ENCODE measurements around the gene KRTAP5-6. TPM values are rescaled to one million over a fixed set of nuclear protein-coding genes. Genes with fewer than 3 reads are reported as not detected.

KRTAP5-6 gene
- total and polyA plus RNA-seq, 8 donors: not detected

GRCh38 chr11:1742869-1743584 lies 46.0 kb downstream of the KRTAP5-6 start:
- Histone ChIP-seq H3K27me3 (peaks cover 0 to 49% (median 7%) of the 10 kb centered on the region in 3 donors), H3K27ac (no peak overlapping the region), H3K4me3 (no peak overlapping the region), H3K4me1 (peaks cover 0 to 5% (median under 1%) of the 10 kb centered on the region in 4 donors), H3K36me3 (no peaks in the 10 kb centered on the region), H3K9me3 (peaks cover 0 to under 1% (median 0%) of the 10 kb centered on the region in 4 donors)
- no peak for TF ChIP-seq CTCF (IDR thresholded peaks at IDR 0.05)
- TF ChIP-seq POLR2A (IDR thresholded peaks at IDR 0.05): no peak
- no peak for TF ChIP-seq EP300 (IDR thresholded peaks at IDR 0.05)
- TF ChIP-seq POLR2AphosphoS5 (IDR thresholded peaks at IDR 0.05): no peak
- intact Hi-C loops (cut with DNase I; ENCODE audit: low total_unique reads): no loop called here
- 75 to 92% (median 89%) methylated on average over 3 of the region's 3 CpGs for WGBS, 5 donors
- DNase-seq: no peak

- TF ChIP-seq CTCF (IDR thresholded peaks at IDR 0.05) (no peak), POLR2AphosphoS5 (IDR thresholded peaks at IDR 0.05) (no peak), POLR2A (IDR thresholded peaks at IDR 0.05) (no peak), EP300 (IDR thresholded peaks at IDR 0.05) (no peak)
- no peak for DNase-seq
- H3K4me1 ChIP-seq: peaks cover 3 to 11% (median 6%) of the 10 kb centered on the region in 4 donors
- 75 to 92% (median 84%) methylated on average over 10 of the region's 10 CpGs for WGBS, 5 donors
- H3K36me3 ChIP-seq: no peaks in the 10 kb centered on the region
- H3K27me3 ChIP-seq: peaks cover 4 to 49% (median 14%) of the 10 kb centered on the region in 3 donors
- H3K27ac ChIP-seq: no peak overlapping the region
- H3K9me3 ChIP-seq: no peaks in the 10 kb centered on the region
- intact Hi-C loops (cut with DNase I; ENCODE audit: low total_unique reads): no loop called here
- no peak overlapping the region for H3K4me3 ChIP-seq
Measured at GRCh38 chr11:1743585-1744136, 46.7 kb downstream of the KRTAP5-6 start.

GRCh38 chr11:1744137-1744886 lies 47.3 kb downstream of the KRTAP5-6 start:
- H3K27me3 ChIP-seq: peaks cover 6 to 50% (median 20%) of the 10 kb centered on the region in 3 donors
- no peaks in the 10 kb centered on the region for H3K36me3 ChIP-seq
- peak in 1 of 2 donors; percentile 28 for DNase-seq
- intact Hi-C loops (cut with DNase I; ENCODE audit: low total_unique reads): no loop called here
- WGBS, 5 donors: 66 to 72% (median 70%) methylated on average over 22 to 23 of the region's 23 CpGs
- no peak overlapping the region for H3K27ac ChIP-seq
- TF ChIP-seq POLR2AphosphoS5 (IDR thresholded peaks at IDR 0.05): no peak
- no peaks in the 10 kb centered on the region for H3K9me3 ChIP-seq
- H3K4me3 ChIP-seq: no peak overlapping the region
- peaks cover 10 to 18% (median 13%) of the 10 kb centered on the region in 4 donors for H3K4me1 ChIP-seq

GRCh38 chr11:1744891-1745700 lies 48.1 kb downstream of the KRTAP5-6 start:
- Histone ChIP-seq H3K36me3 (no peaks in the 10 kb centered on the region), H3K27ac (no peak overlapping the region), H3K27me3 (peaks cover 6 to 51% (median 28%) of the 10 kb centered on the region in 3 donors), H3K4me1 (peaks cover 17 to 25% (median 20%) of the 10 kb centered on the region in 4 donors), H3K9me3 (no peaks in the 10 kb centered on the region), H3K4me3 (no peak overlapping the region)
- TF ChIP-seq CTCF (IDR thresholded peaks at IDR 0.05) (no peak), POLR2A (IDR thresholded peaks at IDR 0.05) (no peak), EP300 (IDR thresholded peaks at IDR 0.05) (no peak), POLR2AphosphoS5 (IDR thresholded peaks at IDR 0.05) (no peak)
- intact Hi-C loops (cut with DNase I; ENCODE audit: low total_unique reads): no loop called here
- 74 to 81% (median 76%) methylated on average over 12 to 18 of the region's 18 CpGs for WGBS, 5 donors
- DNase-seq: peak in 1 of 2 donors; percentile 28

All from stomach (tissue), 9 donors.